Loucy (cell line): ENCODE measurements around the gene TNFSF15.

Source experiments
- CTCF ChIP-seq: fragments of 200-600 bp; sonication (generic); conservative IDR thresholded peaks from 2 replicates; pipeline ENCODE4 v1.5.1; 2014; ENCODE audit warnings: mild to moderate bottlenecking, antibody characterized with exemption, low read length
- EZH2phosphoT487 ChIP-seq: fragments of 200-600 bp; IDR thresholded peaks from 2 replicates; pipeline ENCODE4 v1.6.1; 2018; ENCODE audit warnings: antibody characterized with exemption, mild to moderate bottlenecking, moderate library complexity, borderline replicate concordance

GRCh38 chr9:114775981-114776380 is 29.9 kb downstream of the TNFSF15 start:
- TF ChIP-seq CTCF (no peak), EZH2phosphoT487 (no peak)
